Muscle of leg (tissue), 11 donors: ENCODE data around the gene GNG12. TPM values are rescaled to one million over a fixed set of nuclear protein-coding genes. Genes with fewer than 3 reads are reported as not detected.

ENCODE experiments used
- DNase-seq: peaks from one replicate; pipeline ENCODE4 v3.0.0; 2013
- H3K27ac ChIP-seq: one replicate; pipeline ENCODE4 v1.5.1; 2013; ENCODE audit warnings: mild to moderate bottlenecking, low read length, control low read depth
- H3K27me3 ChIP-seq: one replicate; pipeline ENCODE4 v1.6.1; 2013; ENCODE audit warnings: low read length; ENCODE audit not compliant: control insufficient read depth, insufficient read depth
- H3K36me3 ChIP-seq: one replicate; pipeline ENCODE4 v1.6.1; 2013; ENCODE audit warnings: low read length; ENCODE audit not compliant: control insufficient read depth, insufficient read depth
- H3K4me1 ChIP-seq: one replicate; pipeline ENCODE4 v1.6.1; 2013; ENCODE audit warnings: low read length; ENCODE audit not compliant: control insufficient read depth, insufficient read depth
- H3K4me3 ChIP-seq: one replicate; pipeline ENCODE4 v1.5.1; 2013; ENCODE audit warnings: low read length, control low read depth
- H3K9me3 ChIP-seq: replicated peaks from 2 replicates; pipeline ENCODE4 v1.6.1; 2013; ENCODE audit warnings: low read depth, low read length; ENCODE audit not compliant: control insufficient read depth
- WGBS: methylation state at CpG from one replicate; pipeline ENCODE4 v1.1.5; 2013; ENCODE audit warnings: missing lambda C conversion rate; ENCODE audit not compliant: insufficient coverage; 5-methylcytosine and 5-hydroxymethylcytosine counted together
- polyA plus RNA-seq, 8 donors: library from polyadenylated mRNA; unstranded; fragments of 120-200 nt; gene quantifications; one replicate each; pipeline versions ENCODE4 v1.2.1 to v1.2.3, GENCODE V29; 2013; ENCODE audit warnings: inconsistent platforms in 1 of 8, low replicate concordance in 1 of 8; ENCODE audit not compliant: insufficient read length in 8 of 8, insufficient read depth in 1 of 8
- total RNA-seq: library from RNA; stranded (reverse); fragments of 120-200 nt; gene quantifications from one replicate; pipeline ENCODE4 v1.2.4, GENCODE V29; 2013

Gene GNG12
- total and polyA plus RNA-seq, 9 donors, result 32.7 to 62.4 (median 42.9) TPM

DNA sequence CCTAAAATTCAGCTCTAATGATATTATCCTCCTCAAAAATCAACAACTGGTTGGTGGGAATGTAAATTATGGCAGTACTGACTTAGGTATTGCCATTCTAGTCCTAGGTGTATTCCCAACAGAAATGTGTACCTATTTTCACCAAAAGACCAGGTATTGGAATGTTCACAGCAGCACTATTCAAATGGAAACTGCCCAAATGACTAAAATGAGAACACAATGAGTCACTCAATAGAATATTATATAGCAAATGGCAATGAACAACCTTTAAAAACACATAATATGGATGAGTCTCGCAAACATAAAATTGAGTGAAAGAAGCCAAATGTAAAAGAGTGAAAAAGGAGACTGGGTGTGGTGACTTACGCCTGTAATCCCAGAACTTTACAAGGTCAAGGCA lies 103.4 kb downstream of the GNG12 start:
- no peak for DNase-seq
- H3K36me3 ChIP-seq, result no peaks in the 10 kb centered on the region
- WGBS, result no CpG with 5 or more reads among the region's 2 CpGs
- H3K4me3 ChIP-seq, result no peak overlapping the region
- H3K4me1 ChIP-seq, result peaks cover 23% of the 10 kb centered on the region
- H3K27ac ChIP-seq, result no peak overlapping the region
- H3K9me3 ChIP-seq, result no peaks in the 10 kb centered on the region
- no peaks in the 10 kb centered on the region for H3K27me3 ChIP-seq

DNA sequence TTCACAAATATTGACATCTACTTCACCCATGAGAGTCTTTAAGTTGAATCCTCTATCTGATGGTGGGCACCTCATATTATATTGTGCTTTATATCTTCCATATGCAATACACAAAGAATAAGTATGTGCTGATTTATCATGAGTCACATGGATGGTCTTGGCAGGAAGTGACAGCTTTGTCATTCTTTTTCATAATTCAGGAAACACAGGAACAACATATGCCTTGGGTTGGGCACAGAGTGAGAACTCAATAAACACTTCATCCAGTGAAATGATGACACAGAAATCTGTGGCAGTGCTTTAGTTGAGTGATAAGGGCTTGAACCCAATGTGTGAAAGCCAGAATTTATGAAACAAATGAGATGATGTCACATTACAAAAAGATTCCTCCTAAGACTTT lies 107.0 kb downstream of the GNG12 start:
- Histone ChIP-seq H3K27me3 (no peaks in the 10 kb centered on the region), H3K4me1 (peaks cover 9% of the 10 kb centered on the region), H3K9me3 (no peaks in the 10 kb centered on the region), H3K36me3 (no peaks in the 10 kb centered on the region), H3K27ac (no peak overlapping the region), H3K4me3 (no peak overlapping the region)
- no peak for DNase-seq

DNA sequence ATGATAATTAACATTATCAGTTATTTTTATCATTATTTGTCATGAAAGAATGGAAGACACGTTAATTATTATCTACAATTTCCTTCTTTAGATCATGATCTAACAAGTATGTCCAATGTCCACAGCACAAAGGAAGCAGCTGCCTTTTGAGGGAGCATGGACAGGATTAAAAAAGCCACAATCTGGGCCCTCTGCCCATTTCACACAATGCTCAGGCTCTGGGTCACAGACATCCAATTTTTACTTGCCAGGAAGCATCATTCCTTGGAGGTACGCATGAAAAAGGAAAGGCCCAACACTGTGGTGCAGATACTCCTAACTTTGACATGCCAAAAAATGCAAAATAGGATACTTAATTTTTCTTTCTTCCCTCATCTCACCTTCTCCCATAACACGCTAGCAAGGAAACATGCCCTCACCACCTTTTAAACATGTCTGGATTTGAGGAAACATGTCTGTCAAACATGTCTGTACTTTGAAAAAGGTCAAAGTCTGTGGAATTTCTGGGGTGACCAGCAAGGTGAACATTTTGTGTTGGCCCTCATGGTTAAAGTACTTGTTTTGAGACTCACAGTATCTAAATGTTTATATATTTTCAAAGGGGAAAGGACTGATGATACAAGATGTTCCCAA lies 108.2 kb downstream of the GNG12 start:
- WGBS, result 57% methylated on average over 1 of the region's 3 CpGs
- Histone ChIP-seq H3K9me3 (no peaks in the 10 kb centered on the region), H3K4me1 (peaks cover 5% of the 10 kb centered on the region), H3K27me3 (no peaks in the 10 kb centered on the region), H3K4me3 (no peak overlapping the region), H3K36me3 (no peaks in the 10 kb centered on the region), H3K27ac (no peak overlapping the region)
- peak; percentile 82 for DNase-seq

DNA sequence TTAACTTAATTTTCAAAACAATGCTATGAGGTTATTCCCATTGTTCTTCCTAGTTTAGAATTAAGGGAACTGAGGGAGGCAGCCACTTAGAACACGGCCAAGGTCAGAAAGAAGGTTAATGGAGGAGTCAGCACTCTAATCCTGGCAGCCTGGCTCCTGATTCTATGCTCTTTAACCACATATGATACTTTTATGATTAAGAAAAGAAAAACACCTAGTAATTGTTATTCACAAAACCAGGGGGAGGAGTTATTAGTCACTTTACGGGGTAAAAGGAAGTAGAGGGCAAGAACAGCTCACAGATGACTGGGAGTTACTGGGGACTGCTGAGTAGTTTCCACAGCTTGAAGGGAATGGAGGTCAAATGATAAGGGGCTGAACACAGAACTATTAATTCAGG lies 109.6 kb downstream of the GNG12 start:
- Histone ChIP-seq H3K27me3 (no peaks in the 10 kb centered on the region), H3K4me1 (peaks cover 5% of the 10 kb centered on the region), H3K36me3 (no peaks in the 10 kb centered on the region), H3K9me3 (no peaks in the 10 kb centered on the region), H3K4me3 (no peak overlapping the region), H3K27ac (peak overlapping the region; percentile 56)
- no peak for DNase-seq
- 67% methylated on average over 1 of the region's 2 CpGs for WGBS

DNA sequence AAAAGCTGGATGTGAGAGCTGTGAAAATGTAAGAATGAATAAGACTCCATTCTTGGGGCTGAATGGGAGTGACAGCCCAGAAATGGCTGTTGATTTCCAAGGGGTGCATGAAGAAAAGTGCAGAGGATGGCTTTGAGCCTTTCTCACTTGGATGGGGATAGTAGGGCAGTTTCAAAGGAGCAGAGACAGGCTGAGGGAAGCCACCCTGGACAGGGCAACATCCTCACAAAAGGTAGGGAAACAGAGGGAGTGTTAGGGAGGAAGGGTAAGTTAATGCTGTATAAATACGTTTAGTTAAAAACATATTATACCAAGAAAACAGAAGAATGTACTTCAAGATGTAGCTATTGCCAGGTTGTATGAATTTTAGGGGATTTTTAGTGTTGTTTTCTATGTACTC lies 110.1 kb downstream of the GNG12 start:
- no peak for DNase-seq
- WGBS, result no CpG with 5 or more reads among the region's 1 CpG
- H3K27ac ChIP-seq, result no peak overlapping the region

DNA sequence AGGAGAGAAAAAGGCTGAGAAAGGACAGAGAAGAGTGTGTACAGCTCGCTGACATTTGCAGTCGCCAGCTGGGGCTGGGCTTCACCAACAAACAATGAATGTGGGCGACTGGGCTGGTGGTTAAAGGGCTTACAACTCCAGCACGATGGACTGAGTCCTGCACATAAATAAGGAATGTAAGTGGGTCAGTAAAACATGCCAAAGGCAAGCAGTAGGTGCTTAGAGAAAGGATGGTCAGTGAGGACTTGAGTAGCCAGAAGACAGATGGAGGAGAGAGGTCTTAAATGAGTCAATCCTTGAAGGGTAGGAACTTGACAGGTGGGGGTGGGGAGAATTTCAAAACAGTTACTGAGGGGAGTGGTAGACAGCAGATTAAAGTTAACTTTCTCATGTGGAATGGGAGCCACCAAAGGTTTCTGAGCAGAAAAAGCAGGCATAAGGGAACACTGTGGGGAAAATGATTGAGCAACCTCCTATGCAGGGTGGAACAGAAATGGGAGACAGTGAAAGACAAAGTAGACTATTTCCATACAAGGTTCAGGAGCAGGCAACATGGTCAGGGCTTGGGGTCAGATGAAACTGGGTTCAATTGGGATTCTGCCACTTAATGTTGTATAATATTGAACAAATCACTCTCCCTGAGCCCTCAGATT lies 110.8 kb downstream of the GNG12 start:
- H3K4me3 ChIP-seq, result no peak overlapping the region
- no peaks in the 10 kb centered on the region for H3K9me3 ChIP-seq
- WGBS, result 77% methylated on average over 4 of the region's 4 CpGs
- H3K4me1 ChIP-seq, result peaks cover 5% of the 10 kb centered on the region
- H3K27ac ChIP-seq, result no peak overlapping the region
- no peak for DNase-seq
- no peaks in the 10 kb centered on the region for H3K27me3 ChIP-seq
- H3K36me3 ChIP-seq, result no peaks in the 10 kb centered on the region

More for the DNA sequence above, 110.1 kb downstream of the GNG12 start:
- Histone ChIP-seq H3K9me3 (no peaks in the 10 kb centered on the region), H3K36me3 (no peaks in the 10 kb centered on the region), H3K4me3 (no peak overlapping the region), H3K4me1 (peaks cover 5% of the 10 kb centered on the region), H3K27me3 (no peaks in the 10 kb centered on the region)

DNA sequence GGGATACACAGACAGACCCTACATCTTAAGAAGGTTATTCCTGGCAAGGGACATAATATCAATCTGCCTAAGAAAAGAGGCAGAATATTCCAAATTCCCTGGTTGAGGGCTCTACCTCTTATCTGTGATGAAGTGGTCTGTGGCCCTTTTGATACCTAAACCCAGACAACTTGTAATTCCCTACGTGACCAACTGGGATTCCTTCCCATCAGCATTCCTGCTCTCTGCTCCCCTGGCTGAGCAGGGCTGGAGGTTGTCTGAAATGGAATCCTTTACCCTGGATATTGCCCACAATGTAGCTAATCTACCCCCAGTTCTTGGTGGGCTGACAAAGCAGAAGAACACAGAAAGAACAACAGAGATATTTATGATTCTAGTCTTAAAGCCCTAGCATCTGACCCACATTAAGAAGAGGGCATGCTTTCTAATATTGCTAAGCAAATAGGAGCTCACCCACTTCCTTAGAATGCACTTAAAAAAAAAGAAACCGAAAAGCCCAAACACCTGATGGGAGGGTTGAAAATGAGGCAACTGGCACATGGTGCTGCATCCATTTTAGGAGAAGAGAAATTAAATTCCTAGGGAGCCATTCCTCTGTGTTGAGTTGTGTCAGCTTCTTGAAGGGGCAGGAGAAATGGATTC lies 111.5 kb downstream of the GNG12 start:
- no peaks in the 10 kb centered on the region for H3K27me3 ChIP-seq
- no peak overlapping the region for H3K27ac ChIP-seq
- no peaks in the 10 kb centered on the region for H3K36me3 ChIP-seq
- WGBS, result no CpG with 5 or more reads among the region's 2 CpGs
- no peaks in the 10 kb centered on the region for H3K9me3 ChIP-seq
- no peak overlapping the region for H3K4me3 ChIP-seq
- no peak for DNase-seq
- peaks cover 6% of the 10 kb centered on the region for H3K4me1 ChIP-seq

DNA sequence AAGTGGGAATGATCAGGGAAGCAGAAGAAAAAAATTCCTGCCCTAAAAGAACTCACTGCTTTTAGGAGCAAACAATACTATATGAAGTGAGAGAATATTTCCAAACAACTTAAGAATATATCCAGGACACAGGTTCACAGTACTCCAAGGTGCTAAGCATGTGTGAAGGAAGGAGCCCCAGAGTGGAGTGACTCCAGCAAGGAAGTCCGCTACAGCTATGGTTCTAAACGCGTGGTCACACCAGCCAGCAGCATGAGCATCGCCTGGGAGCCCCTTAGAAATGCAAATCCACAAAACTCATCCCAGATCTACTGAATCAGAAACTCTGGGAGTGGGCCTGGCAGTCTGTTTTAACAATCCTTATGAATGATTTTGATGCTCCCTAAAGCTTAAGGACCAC lies 112.2 kb downstream of the GNG12 start:
- Histone ChIP-seq H3K27me3 (no peaks in the 10 kb centered on the region), H3K36me3 (no peaks in the 10 kb centered on the region), H3K4me1 (peaks cover 8% of the 10 kb centered on the region), H3K27ac (no peak overlapping the region), H3K9me3 (no peaks in the 10 kb centered on the region), H3K4me3 (no peak overlapping the region)
- WGBS, result no CpG with 5 or more reads among the region's 4 CpGs
- no peak for DNase-seq

DNA sequence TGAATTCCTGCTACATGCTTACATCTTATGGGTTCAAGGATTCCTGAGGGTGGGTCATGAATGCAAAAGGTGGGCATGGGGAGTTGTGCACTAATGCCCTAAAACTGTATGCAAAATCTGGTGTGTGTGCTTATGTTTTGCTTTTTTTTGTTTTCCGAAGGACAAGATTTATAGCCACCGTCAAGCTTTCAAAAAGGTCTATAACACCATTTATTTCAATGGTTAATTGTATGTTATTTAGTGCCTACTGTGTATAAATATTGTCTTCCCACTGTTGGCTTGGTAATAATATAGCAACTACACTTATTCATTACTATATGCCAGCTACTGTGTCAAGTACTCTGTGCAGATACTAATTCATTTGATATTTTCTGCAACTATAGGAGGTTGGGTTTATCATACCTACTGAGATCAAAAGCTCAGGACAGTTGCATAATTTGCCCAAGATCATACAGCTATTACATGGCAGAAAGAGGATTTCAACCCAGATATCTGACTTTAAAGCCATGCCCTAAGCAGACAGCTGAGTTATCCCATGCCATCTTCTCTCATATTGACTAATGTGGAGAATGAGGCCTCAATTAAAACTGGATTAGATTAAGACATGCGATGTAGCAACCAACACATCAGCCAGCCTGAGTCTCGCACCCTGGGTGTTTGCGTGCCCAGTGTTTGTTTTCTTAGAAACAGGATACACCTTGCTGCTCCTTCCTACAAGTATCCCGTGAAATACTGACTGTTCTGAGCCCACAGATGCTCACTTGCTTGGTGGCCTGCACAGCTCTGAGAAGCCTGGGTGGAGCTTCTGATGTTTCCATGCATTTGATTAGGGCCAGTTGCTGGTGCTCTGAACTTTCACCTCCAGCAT lies 113.7 kb downstream of the GNG12 start:
- no peak overlapping the region for H3K27ac ChIP-seq
- WGBS, result 78% methylated on average over 3 of the region's 6 CpGs
- H3K9me3 ChIP-seq, result no peaks in the 10 kb centered on the region
- peaks cover 8% of the 10 kb centered on the region for H3K4me1 ChIP-seq
- H3K27me3 ChIP-seq, result no peaks in the 10 kb centered on the region
- no peaks in the 10 kb centered on the region for H3K36me3 ChIP-seq
- no peak overlapping the region for H3K4me3 ChIP-seq
- no peak for DNase-seq

DNA sequence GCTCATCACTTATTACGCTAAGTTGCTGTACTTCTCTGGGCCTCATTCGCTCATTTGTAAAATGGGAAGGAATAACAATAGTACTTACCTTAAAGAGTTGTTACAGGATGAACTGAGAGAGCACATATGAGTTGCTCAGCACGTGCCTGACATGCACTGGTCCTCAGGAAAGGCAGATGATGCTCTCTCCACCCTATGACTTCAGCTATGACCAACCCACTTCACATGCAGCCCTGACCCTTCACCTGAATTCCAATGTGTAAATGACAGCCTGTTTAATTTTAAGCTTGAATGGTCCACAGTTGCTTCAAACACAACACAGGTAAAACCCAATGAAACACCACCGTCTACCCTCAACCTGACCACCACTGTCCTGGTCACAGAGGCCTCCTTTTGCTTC lies 115.4 kb downstream of the GNG12 start:
- 75% methylated on average over 2 of the region's 4 CpGs for WGBS

More for the DNA sequence above, 115.4 kb downstream of the GNG12 start:
- peaks cover 14% of the 10 kb centered on the region for H3K4me1 ChIP-seq
- H3K36me3 ChIP-seq, result no peaks in the 10 kb centered on the region
- no peak overlapping the region for H3K4me3 ChIP-seq
- no peaks in the 10 kb centered on the region for H3K27me3 ChIP-seq
- no peak overlapping the region for H3K27ac ChIP-seq
- no peak for DNase-seq
- H3K9me3 ChIP-seq, result no peaks in the 10 kb centered on the region
